Measurements from ENCODE around the gene TJP3.

The TJP3 gene

GRCh38 chr19:3771000-3771905 lies 63.1 kb downstream of the TJP3 start:
- no peak for DNase-seq

DNA sequence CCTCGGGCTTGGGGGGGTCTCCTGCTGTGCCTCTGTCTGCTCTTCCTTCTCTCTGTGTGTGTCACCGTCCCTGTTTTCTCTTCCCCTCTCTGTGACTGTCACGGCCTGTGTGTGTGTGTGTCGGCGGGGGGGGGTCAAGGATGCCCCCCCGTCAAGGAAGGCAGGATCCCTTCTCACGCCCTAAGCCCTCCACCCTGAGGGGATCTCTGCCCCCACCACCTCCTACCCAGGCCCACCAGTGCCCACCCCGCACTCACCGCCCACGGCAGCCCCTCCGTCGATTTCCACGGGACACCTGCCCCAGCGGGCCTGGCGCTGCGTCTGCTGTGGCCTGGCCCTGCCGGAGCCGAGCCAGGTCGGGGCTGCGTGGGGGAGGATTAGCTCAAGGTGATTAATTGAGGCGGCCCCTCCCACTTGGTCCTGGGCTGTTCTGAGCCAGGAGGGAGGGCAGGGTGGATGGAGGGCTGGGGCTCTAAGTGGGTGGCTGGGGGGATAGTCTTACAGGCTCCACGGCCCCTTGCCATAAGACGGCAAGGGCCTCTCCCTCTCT lies 63.8 kb downstream of the TJP3 start, which contains the start of gene RAX2:
Gene RAX2 (minus strand): TSS at position 323 of the 550 bp plus-strand sequence. CDS start 486 bp downstream, outside the sequence.
- DNase-seq, result no peak

- no peak for DNase-seq
Measured at GRCh38 chr19:3773814-3774515, 65.8 kb downstream of the TJP3 start.

DNA sequence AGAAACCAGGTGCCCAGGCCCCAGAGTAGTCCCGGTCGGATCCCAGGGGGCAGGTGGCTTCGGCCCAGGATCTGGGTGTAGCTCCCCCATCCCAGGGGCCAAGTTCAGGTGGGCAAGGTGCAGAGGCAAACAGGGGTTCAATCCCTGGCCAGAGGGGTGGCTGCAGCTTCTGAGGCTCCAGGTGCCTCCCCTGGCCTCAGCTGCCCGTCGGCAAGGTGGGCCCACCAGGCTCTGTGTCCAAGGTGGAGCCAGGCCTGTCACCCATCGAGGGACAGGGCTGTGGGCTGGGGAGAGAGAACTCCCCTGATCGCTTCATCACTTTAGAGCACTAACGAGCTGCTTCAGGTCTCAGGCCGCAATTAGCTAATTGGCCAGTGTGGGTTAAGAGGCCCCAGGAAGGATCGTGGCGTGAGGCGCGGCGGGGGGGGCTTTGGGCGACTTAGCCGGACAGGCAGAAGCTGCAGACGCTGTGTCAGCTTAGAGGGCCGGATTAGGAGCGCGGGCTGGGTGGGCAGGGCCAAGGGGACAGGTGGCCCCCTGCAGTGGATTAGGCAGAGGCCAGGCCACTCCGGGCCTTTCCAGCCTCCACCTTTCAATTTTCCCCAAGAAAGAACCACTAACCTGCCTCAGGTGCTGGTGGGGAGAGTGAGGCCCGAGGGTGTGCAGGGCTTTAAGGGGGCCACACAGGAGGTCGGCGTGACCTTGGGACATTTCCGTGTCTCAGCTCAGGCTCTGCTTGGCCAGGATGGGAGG lies 66.6 kb downstream of the TJP3 start:
- no peak for DNase-seq

GRCh38 chr19:3775374-3775711 lies 67.2 kb downstream of the TJP3 start:
- DNase-seq, result no peak

DNA sequence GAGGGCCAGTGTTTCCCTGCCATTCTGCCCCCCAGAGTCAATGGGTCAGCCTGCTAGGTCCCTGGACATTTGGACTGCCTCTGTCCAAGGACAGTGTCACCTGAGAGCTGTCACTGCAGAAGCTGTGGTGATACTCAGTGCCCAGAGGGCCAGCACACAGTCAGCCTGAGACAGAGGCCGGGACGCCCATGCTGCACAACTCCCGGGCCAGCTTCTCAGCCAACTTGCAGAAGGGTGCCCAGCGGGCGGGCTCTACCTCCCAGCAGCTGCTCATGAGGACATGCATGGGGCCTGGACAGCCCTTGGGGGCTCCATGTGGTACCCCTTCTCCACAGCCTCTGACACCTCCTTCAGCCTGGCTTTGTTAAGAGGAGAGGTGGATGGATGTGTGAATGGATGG lies 67.6 kb downstream of the TJP3 start:
- DNase-seq, result no peak

DNA sequence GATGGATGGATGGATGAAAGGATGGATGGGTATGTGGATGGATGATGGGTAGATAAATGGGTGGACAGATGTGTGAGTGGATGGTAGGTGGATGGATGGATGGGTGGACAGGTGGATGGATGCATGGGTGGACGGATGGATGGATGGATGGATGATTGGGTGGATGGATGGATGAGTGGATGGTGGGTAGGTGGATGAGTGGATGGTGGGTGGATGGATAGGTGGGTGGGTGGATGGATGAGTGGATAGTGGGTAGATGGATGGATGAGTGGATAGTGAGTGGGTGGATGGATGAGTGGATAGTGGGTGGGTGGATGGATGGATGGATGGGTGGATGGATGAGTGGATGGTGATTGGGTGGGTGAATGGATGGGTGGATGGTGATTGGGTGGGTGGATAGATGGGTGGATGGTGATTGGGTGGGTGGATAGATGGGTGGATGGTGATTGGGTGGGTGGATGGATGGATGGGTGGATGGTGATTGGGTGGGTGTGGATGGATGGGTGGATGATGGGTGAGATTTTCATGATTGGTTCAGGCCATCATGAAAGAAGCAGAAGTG lies 68.4 kb downstream of the TJP3 start:
- no peak for DNase-seq

DNA sequence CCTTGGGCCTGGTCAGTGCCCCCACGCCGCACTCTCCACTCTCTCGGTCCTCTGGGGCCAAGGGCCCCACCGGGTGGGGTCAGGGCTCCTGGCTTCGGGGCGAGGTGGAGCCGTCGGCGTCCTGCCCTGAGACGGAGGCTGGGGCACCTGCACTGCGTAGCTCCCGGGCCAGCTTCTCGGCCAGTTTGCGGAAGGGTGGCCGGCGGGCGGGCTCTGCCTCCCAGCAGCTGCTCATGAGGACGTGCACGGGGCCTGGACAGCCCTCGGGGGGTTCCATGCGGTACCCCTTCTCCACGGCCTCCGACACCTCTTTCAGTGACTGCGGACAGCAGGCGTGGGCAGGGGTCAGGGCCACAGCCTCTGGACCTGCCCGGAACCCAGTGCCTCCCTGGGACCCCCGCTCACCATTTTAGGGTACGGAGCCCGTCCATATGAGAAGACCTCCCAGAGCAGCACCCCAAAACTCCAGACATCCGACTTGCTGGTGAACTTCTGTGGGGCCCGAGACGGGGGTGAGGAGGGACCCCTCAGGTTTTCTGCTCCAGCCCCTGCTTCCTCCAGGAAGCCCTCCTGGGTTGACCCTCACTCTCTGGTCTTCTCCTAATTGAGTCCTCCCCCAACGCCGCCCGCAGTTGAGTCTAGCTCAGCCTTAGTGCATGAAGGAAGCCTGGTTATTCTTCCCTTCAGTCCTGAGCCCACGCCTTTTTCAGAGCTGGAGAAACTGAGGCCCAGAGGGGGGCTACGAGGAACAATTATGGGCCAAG lies 70.1 kb downstream of the TJP3 start:
- DNase-seq, result no peak

DNA sequence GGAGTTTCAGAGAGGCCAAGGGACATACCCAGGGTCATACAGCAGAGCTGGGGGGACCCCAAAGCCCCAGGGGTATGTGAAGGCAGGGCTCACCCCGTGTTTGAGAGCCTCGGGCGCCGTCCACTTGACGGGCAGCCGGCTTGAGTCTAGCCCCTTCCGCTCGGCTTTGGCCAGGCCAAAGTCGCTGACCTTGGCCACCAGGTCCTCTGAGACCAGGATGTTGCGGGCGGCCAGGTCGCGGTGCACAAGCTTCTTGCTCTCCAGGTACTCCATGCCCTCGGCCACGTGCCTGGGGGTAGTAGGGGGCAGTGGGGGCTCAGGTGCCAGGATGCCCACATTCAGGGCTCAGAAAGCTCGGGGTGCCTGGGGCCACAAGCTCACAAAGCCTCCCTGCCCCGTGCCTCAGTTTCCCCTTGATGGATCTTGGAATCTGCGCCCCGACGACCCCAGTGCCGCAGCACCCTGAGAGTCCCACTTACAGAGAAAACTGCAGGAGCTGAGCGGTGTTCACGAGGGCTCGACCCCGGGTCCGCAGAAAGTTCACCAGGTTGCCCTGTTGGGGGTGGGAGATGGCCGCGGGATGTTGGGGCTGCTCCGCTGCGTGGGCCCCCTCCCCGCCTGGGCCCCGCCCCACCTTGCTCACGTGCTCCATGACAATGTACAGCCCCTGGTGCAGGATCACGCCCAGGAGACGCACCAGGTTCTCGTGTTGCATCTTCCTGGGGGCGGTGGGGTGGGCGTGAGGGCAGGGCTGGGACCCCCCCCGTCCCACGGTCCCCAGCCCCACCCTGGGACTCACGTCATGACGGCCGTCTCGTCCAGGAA lies 70.9 kb downstream of the TJP3 start:
- DNase-seq, result no peak

- DNase-seq, result no peak
Measured at GRCh38 chr19:3780786-3781304, 72.7 kb downstream of the TJP3 start.

- DNase-seq, result no peak
Measured at GRCh38 chr19:3781603-3782002, 73.4 kb downstream of the TJP3 start.

DNA sequence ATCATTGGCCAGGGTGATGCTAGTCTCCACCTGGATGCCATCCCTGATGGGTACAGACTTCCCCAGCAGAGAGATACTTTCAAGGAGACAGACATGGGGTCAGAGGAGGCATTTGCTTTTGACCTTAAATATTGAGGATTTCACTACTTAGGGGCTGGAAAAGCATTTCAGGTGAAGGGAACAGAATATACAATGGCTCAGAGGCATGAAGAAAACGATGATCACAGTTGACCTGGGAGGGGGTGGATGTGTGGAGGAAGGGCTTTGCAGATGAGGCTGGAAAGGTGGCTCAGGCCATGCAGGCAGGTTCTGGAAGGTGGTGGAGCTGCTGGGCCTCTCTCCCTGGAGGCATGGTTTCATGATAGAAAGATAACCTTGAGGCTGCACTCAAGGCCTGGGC lies 74.1 kb downstream of the TJP3 start:
- DNase-seq, result no peak

GRCh38 chr19:3782903-3783302 lies 74.7 kb downstream of the TJP3 start:
- no peak for DNase-seq

DNA sequence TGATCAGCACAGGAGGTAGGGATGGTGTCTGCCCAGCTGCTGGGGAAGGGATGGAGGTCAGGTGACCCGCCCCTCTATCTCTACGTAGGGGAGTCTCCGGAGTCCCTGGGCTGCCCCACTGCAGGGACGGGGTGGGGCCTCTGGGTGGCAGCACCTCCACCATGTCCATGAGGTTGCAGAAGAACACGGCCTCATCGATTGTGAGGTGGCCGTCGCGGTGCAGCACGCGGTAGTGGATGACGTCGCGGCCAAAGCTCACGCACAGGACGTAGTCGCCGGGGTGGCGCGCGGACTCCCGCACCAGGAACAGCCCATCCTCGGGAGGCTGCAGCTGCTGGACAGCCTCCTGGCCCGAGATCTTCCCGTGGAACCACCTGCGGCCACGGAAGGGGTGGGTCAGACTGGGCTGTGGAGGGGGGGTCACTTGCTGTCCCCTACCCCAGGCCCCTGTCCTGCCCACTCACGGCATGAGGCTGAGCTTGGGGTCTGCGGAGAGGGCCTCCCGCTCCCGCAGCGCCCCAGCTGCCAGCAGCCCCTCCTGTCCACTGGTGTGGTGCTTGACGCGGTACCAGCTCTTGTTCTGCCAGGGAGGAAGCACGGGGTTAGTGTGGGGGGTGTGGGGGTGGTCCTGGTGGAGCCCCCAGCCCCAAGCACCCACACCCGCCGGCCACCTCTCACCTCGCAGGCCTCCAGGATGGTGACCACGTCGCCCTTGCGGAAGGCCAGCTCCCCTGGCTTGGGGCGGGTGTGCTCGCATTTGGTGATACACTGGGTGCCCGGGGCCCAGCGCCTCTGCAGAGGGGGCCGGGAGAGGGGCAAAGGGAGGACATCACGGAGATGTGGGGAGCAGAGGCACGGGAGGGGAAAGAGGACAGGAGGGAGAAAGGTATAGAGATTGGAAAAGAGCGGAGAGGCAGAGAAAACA lies 75.7 kb downstream of the TJP3 start:
- no peak for DNase-seq

- no peak for DNase-seq
Measured at GRCh38 chr19:3784607-3785450, 76.6 kb downstream of the TJP3 start.

GRCh38 chr19:3785451-3785937 lies 77.3 kb downstream of the TJP3 start:
- no peak for DNase-seq

GRCh38 chr19:3785938-3786824 lies 78.0 kb downstream of the TJP3 start, which contains the start of gene MATK:
MATK (minus strand) TSS chr19:3786381; CDS start chr19:3785135, 1,246 bp downstream.
- no peak for DNase-seq
